Mammary epithelial cell (primary cell): Measurements from ENCODE around the gene TGFB3.

ENCODE experiments used
- EZH2 ChIP-seq: IDR thresholded peaks from 2 replicates; pipeline ENCODE4 v1.6.1; 2012; ENCODE audit warnings: low read length, inconsistent platforms, borderline replicate concordance
- TF ChIP-seq, protein P1 (sequence below), 2 donors: IDR thresholded peaks in 1 of 2; conservative IDR thresholded peaks in 1 of 2; 2 replicates each; pipeline ENCODE4 v1.5.1; 2011 to 2012; ENCODE audit warnings: inconsistent platforms in 2 of 2, low read length in 2 of 2, mild to moderate bottlenecking in 2 of 2, control low read depth in 1 of 2, low read depth in 1 of 2; ENCODE audit not compliant: insufficient read depth in 1 of 2; ENCODE audit errors: extremely low read depth in 1 of 2

- TF ChIP-seq, protein P1, sequence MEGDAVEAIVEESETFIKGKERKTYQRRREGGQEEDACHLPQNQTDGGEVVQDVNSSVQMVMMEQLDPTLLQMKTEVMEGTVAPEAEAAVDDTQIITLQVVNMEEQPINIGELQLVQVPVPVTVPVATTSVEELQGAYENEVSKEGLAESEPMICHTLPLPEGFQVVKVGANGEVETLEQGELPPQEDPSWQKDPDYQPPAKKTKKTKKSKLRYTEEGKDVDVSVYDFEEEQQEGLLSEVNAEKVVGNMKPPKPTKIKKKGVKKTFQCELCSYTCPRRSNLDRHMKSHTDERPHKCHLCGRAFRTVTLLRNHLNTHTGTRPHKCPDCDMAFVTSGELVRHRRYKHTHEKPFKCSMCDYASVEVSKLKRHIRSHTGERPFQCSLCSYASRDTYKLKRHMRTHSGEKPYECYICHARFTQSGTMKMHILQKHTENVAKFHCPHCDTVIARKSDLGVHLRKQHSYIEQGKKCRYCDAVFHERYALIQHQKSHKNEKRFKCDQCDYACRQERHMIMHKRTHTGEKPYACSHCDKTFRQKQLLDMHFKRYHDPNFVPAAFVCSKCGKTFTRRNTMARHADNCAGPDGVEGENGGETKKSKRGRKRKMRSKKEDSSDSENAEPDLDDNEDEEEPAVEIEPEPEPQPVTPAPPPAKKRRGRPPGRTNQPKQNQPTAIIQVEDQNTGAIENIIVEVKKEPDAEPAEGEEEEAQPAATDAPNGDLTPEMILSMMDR (conservative IDR thresholded peaks at IDR 0.05 in 1 of 2, IDR thresholded peaks at IDR 0.05 in 1 of 2; ENCODE audit: extremely low read depth in 1 of 2, insufficient read depth in 1 of 2, low read depth in 1 of 2, low read length in 2 of 2): no peak
- TF ChIP-seq EZH2: no peak
These were observed 10.3 kb downstream of the TGFB3 start for GRCh38 chr14:75971509-75971908.
